Uterus (tissue), 2 donors: ENCODE results near the gene SRC.

Experiments used
- CTCF ChIP-seq, 4 experiments: fragments of 200-600 bp in 2 of 4; fragments of 450-650 bp in 2 of 4; sonication (generic) in 2 of 4; IDR thresholded peaks; one replicate each; pipeline ENCODE4 v1.5.1; 2016 to 2019; ENCODE audit warnings: antibody characterized with exemption in 4 of 4, mild to moderate bottlenecking in 2 of 4, moderate library complexity in 1 of 4
- POLR2A ChIP-seq, 2 donors: fragments of 450-650 bp; IDR thresholded peaks; one replicate each; pipeline ENCODE4 v1.6.1; 2016; ENCODE audit warnings: antibody characterized with exemption in 2 of 2, mild to moderate bottlenecking in 1 of 2, moderate library complexity in 1 of 2

- TF ChIP-seq CTCF (IDR thresholded peaks at IDR 0.05) (no peak), POLR2A (IDR thresholded peaks at IDR 0.05) (no peak)
Observed at GRCh38 chr20:37380864-37381579, 35.1 kb downstream of the SRC start.
